HepG2 (cell line): ENCODE measurements around the gene MOXD1. TPM values are rescaled to one million over a fixed set of nuclear protein-coding genes. Genes with fewer than 3 reads are reported as not detected.

Source experiments
- ATAC-seq: fragments of 200-7000 bp; cut with Tn5 transposase; 3 replicates; pipeline ENCODE4 v1.9.1; 2020; ENCODE audit warnings: mild to moderate bottlenecking, moderate library complexity
- BruUV-seq: library from RNA; stranded (reverse); fragments of 400-500 nt; replicated peaks from 2 replicates; lab custom pipeline; 2021; lab: Mats Ljungman, UMichigan
- CTCF ChIA-PET: fragments of 300-600 bp; formaldehyde crosslinking; extraction: SDS; loops from one replicate; lab custom pipeline; 2021; ENCODE audit warnings: low total read pairs, inconsistent platforms, low intra/inter-chr PET ratio; lab: Yijun Ruan, JAX
- POLR2A ChIA-PET: fragments of 350-600 bp; sonication (Branson Sonifier 250); formaldehyde crosslinking; loops from one replicate; lab custom pipeline; 2020; ENCODE audit warnings: antibody characterized with exemption, inconsistent platforms; lab: Yijun Ruan, JAX
- DNase-seq: peaks from one replicate; pipeline ENCODE4 v3.0.0-alpha.2; 2015; ENCODE audit warnings: low spot score
- FAIRE-seq: peaks from 3 replicates; lab custom pipeline; 2011; peaks lifted over from hg19 to GRCh38; lab: Jason Lieb, UNC
- H2AFZ ChIP-seq: one replicate; pipeline ENCODE4 v1.6.1; 2011; ENCODE audit warnings: low read length, inconsistent platforms
- H3K27ac ChIP-seq: fragments of 300-600 bp; 3 replicates; pipeline ENCODE4 v1.8.0; 2011; ENCODE audit warnings: mixed run types, mild to moderate bottlenecking, mixed read lengths, low read length, inconsistent platforms; ENCODE audit not compliant: insufficient read depth; ENCODE audit errors: extremely low read length
- H3K27me3 ChIP-seq, 2 experiments: fragments of 200-600 bp in 1 of 2; 2 replicates in 1 of 2; 3 replicates in 1 of 2; pipeline versions ENCODE4 v1.6.0 to v1.8.0; 2011; ENCODE audit warnings: low read length in 2 of 2, mild to moderate bottlenecking in 2 of 2, moderate library complexity in 2 of 2, inconsistent platforms in 1 of 2; ENCODE audit not compliant: insufficient read depth in 2 of 2, control insufficient read depth in 1 of 2
- H3K36me3 ChIP-seq, 2 experiments: fragments of 200-600 bp in 1 of 2; replicated peaks in 1 of 2; 2 replicates in 1 of 2; 3 replicates in 1 of 2; pipeline versions ENCODE4 v1.5.1 to v1.8.0; 2011; ENCODE audit warnings: low read length in 2 of 2, inconsistent platforms in 1 of 2; ENCODE audit not compliant: insufficient read depth in 2 of 2, control insufficient read depth in 1 of 2
- H3K4me1 ChIP-seq: 2 replicates; pipeline ENCODE4 v1.5.1; 2012; ENCODE audit warnings: low read length, inconsistent platforms; ENCODE audit not compliant: insufficient read depth
- H3K4me2 ChIP-seq: 2 replicates; pipeline ENCODE4 v1.6.0; 2011; ENCODE audit warnings: low read depth, low read length, inconsistent platforms
- H3K4me3 ChIP-seq, 3 experiments: fragments of 200-600 bp in 1 of 3; sonication (generic), shearing (Covaris generic) in 1 of 3; replicated peaks in 1 of 3; 2 replicates each; pipeline ENCODE4 v1.5.1; 2011 to 2016; ENCODE audit warnings: low read length in 3 of 3, inconsistent platforms in 2 of 3, low read depth in 2 of 3, mild to moderate bottlenecking in 2 of 3, control low read depth in 1 of 3, mixed read lengths in 1 of 3; ENCODE audit not compliant: insufficient read depth in 1 of 3
- H3K79me2 ChIP-seq: one replicate; pipeline ENCODE4 v1.6.1; 2011; ENCODE audit warnings: low read length, inconsistent platforms; ENCODE audit not compliant: insufficient read depth
- H3K9ac ChIP-seq: 2 replicates; pipeline ENCODE4 v1.6.0; 2011; ENCODE audit warnings: mild to moderate bottlenecking, low read depth, low read length, inconsistent platforms; ENCODE audit not compliant: insufficient read depth
- H3K9me3 ChIP-seq: 2 replicates; pipeline ENCODE4 v1.5.1; 2012; ENCODE audit warnings: mild to moderate bottlenecking, low read length
- H4K20me1 ChIP-seq: 2 replicates; pipeline ENCODE4 v1.6.0; 2011; ENCODE audit warnings: inconsistent platforms, mild to moderate bottlenecking, low read length, moderate library complexity; ENCODE audit not compliant: insufficient read depth
- GATAD2A ChIP-seq: IDR thresholded peaks from 2 replicates; pipeline ENCODE4 v1.6.1; 2016
- HMG20B ChIP-seq: conservative IDR thresholded peaks from 2 replicates; pipeline ENCODE4 v1.6.1; 2016; ENCODE audit warnings: missing genetic modification reagents, missing compliant biosample characterization
- HMGA1 ChIP-seq: sonication (generic); formaldehyde crosslinking; conservative IDR thresholded peaks from 2 replicates; pipeline ENCODE4 v1.4.0; 2020; ENCODE audit warnings: missing genetic modification reagents
- KLF16 ChIP-seq, 2 experiments: sonication (generic) in 1 of 2; formaldehyde crosslinking in 1 of 2; IDR thresholded peaks; 2 replicates each; pipeline versions ENCODE4 v1.6.1 to v1.8.0; 2016 to 2023; ENCODE audit warnings: missing genetic modification reagents in 2 of 2, missing compliant biosample characterization in 1 of 2
- LCORL ChIP-seq, 2 experiments: fragments of 450-650 bp in 1 of 2; sonication (generic) in 1 of 2; formaldehyde crosslinking in 1 of 2; IDR thresholded peaks; 2 replicates each; pipeline versions ENCODE4 v1.5.0 to v1.6.1; 2017 to 2020; ENCODE audit warnings: antibody characterized with exemption in 1 of 2, missing genetic modification reagents in 1 of 2
- MED13 ChIP-seq: sonication (generic); formaldehyde crosslinking; IDR thresholded peaks from 2 replicates; pipeline ENCODE4 v1.5.0; 2020; ENCODE audit warnings: missing genetic modification reagents
- NFKBIZ ChIP-seq: IDR thresholded peaks from 2 replicates; pipeline ENCODE4 v1.6.1; 2018; ENCODE audit warnings: missing genetic modification reagents, missing compliant biosample characterization
- NFYC ChIP-seq: IDR thresholded peaks from 2 replicates; pipeline ENCODE4 v1.6.1; 2016; ENCODE audit warnings: missing genetic modification reagents, missing compliant biosample characterization
- RAD21 ChIP-seq: fragments of 450-650 bp; formaldehyde crosslinking; IDR thresholded peaks from 2 replicates; pipeline ENCODE4 v1.5.0; 2020; ENCODE audit warnings: mild to moderate bottlenecking
- STAT5B ChIP-seq: sonication (generic); formaldehyde crosslinking; IDR thresholded peaks from 2 replicates; pipeline ENCODE4 v1.4.0; 2020; ENCODE audit warnings: missing genetic modification reagents
- ZNF232 ChIP-seq: sonication (generic); formaldehyde crosslinking; IDR thresholded peaks from 2 replicates; pipeline ENCODE4 v1.4.0; 2020; ENCODE audit warnings: missing genetic modification reagents, borderline replicate concordance
- ZNF597 ChIP-seq: sonication (generic); formaldehyde crosslinking; IDR thresholded peaks from 2 replicates; pipeline ENCODE4 v1.5.0; 2020; ENCODE audit warnings: missing genetic modification reagents
- ZNF740 ChIP-seq: sonication (generic); formaldehyde crosslinking; IDR thresholded peaks from 2 replicates; pipeline ENCODE4 v1.4.0; 2020; ENCODE audit warnings: missing genetic modification reagents
- ZNF839 ChIP-seq: sonication (generic); formaldehyde crosslinking; IDR thresholded peaks from 2 replicates; pipeline ENCODE4 v1.4.0; 2020; ENCODE audit warnings: missing genetic modification reagents, mild to moderate bottlenecking, borderline replicate concordance
- WGBS: methylation state at CpG from one replicate; pipeline ENCODE4 v1.1.6; 2017; ENCODE audit warnings: low lambda C conversion rate; 5-methylcytosine and 5-hydroxymethylcytosine counted together
- in situ Hi-C: cut with HindIII; loops from 2 replicates; pipeline ENCODE4 v1.10.0; 2017; ENCODE audit warnings: low pct_unique_long_range_greater_than_20kb; ENCODE audit not compliant: extremely low pct_ligation_motif_present
- intact Hi-C: fragments of 100-400 bp; cut with micrococcal nuclease; formaldehyde crosslinking; loops from one replicate; pipeline ENCODE4 v1.10.0; 2022; ENCODE audit not compliant: unreplicated experiment
- polyA plus RNA-seq, 8 experiments: library from polyadenylated mRNA; depleted of rRNA in 3 of 8; stranded (reverse) in 7 of 8; unstranded in 1 of 8; fragments of >200 nt; fragmentation: Illumina TruSeq in 4 of 8; extraction: Trizol in 4 of 8; gene quantifications; 2 replicates each; pipeline versions ENCODE4 v1.2.1 to v1.2.3, GENCODE V29; 2011 to 2016; ENCODE audit warnings: low read depth in 4 of 8, missing spikeins in 1 of 8, mixed read lengths in 1 of 8; ENCODE audit not compliant: insufficient read depth in 1 of 8
- total RNA-seq, 5 experiments: library from RNA; depleted of rRNA; stranded (reverse); fragments of >200 nt; fragmentation: Illumina TruSeq; extraction: Trizol; gene quantifications; 2 replicates each; pipeline ENCODE4 v1.2.3, GENCODE V29; 2016; ENCODE audit warnings: low read depth in 1 of 5

The MOXD1 gene
- total and polyA plus RNA-seq, 2 of the 13 experiments (the other 11 are each of a cell fraction or from before 2014, with no cell fraction given), result 0.03 TPM; not detected in 1

- in situ Hi-C loops (no loop called here), intact Hi-C loops (no loop called here)
- Histone ChIP-seq H2AFZ (no peak overlapping the region), H3K27me3 (no peaks in the 10 kb centered on the region), H3K36me3 (no peaks in the 10 kb centered on the region), H3K27ac (no peak overlapping the region), H3K4me1 (no peaks in the 10 kb centered on the region), H4K20me1 (no peaks in the 10 kb centered on the region), H3K4me2 (no peak overlapping the region), H3K4me3 (no peak overlapping the region), H3K9ac (no peak overlapping the region), H3K9me3 (no peaks in the 10 kb centered on the region), H3K79me2 (no peaks in the 10 kb centered on the region)
- ATAC-seq (no peak), DNase-seq (no peak), FAIRE-seq (no peak)
- BruUV-seq, result no TSS peak
- WGBS, result 17% methylated on average over 6 of the region's 6 CpGs
- ChIA-PET CTCF (no interaction called here), POLR2A (no interaction called here)
- TF ChIP-seq HMG20B (CRISPR knock-in tag) (no peak), ZNF597 (CRISPR knock-in tag) (no peak), ZNF232 (CRISPR knock-in tag) (no peak), ZNF740 (CRISPR knock-in tag) (no peak), KLF16 (CRISPR knock-in tag; IDR thresholded peaks at IDR 0.05) (no peak), ZNF839 (no peak), RAD21 (CRISPR knock-in tag) (no peak), LCORL (IDR thresholded peaks at IDR 0.05) (no peak), LCORL (CRISPR knock-in tag; IDR thresholded peaks at IDR 0.05) (no peak), NFKBIZ (CRISPR knock-in tag) (no peak), HMGA1 (no peak), GATAD2A (CRISPR knock-in tag) (no peak), STAT5B (no peak), NFYC (CRISPR knock-in tag) (no peak), MED13 (CRISPR knock-in tag) (no peak)
Measured at GRCh38 chr6:132418235-132418965, 17.1 kb upstream of the MOXD1 start.
